SK-N-SH (cell line): ENCODE data around the gene CHMP1A. TPM values are rescaled to one million over a fixed set of nuclear protein-coding genes. Genes with fewer than 3 reads are reported as not detected.

Source experiments
- CTCF ChIA-PET: fragments of 300-600, 350-600 bp; formaldehyde crosslinking; extraction: SDS; loops from one replicate; lab custom pipeline; 2021; lab: Yijun Ruan, JAX
- POLR2A ChIA-PET: fragments of 350-600 bp; sonication (Branson Sonifier 250); formaldehyde crosslinking; extraction: SDS; loops from one replicate; lab custom pipeline; 2020; ENCODE audit warnings: antibody characterized with exemption, inconsistent platforms; lab: Yijun Ruan, JAX
- DNase-seq: peaks from one replicate; pipeline ENCODE4 v3.0.0; 2012
- H2AFZ ChIP-seq: fragments of 200-600 bp; sonication (generic); 2 replicates; pipeline ENCODE4 v1.8.1; 2016; ENCODE audit warnings: antibody characterized with exemption, mild to moderate bottlenecking, low read depth
- H3F3A ChIP-seq: fragments of 200-600 bp; sonication (generic); replicated peaks from 2 replicates; pipeline ENCODE3; 2016; ENCODE audit warnings: antibody characterized with exemption, mild to moderate bottlenecking; ENCODE audit not compliant: insufficient read depth
- H3K27ac ChIP-seq, 2 experiments: fragments of 200-500 bp in 1 of 2; fragments of 200-600 bp in 1 of 2; sonication (Bioruptor generic) in 1 of 2; sonication (generic), shearing (Covaris generic) in 1 of 2; 2 replicates each; pipeline versions ENCODE4 v1.5.1 to v1.6.1; 2014 to 2016; ENCODE audit warnings: low read depth in 2 of 2, inconsistent platforms in 1 of 2, low read length in 1 of 2, mild to moderate bottlenecking in 1 of 2, mixed read lengths in 1 of 2
- H3K27me3 ChIP-seq: fragments of 200-600 bp; sonication (generic), shearing (Covaris generic); 2 replicates; pipeline ENCODE4 v1.6.1; 2016; ENCODE audit warnings: mixed run types; ENCODE audit not compliant: insufficient read depth
- H3K36me3 ChIP-seq, 2 experiments: fragments of 200-500 bp in 1 of 2; fragments of 200-600 bp in 1 of 2; sonication (Bioruptor generic) in 1 of 2; sonication (generic) in 1 of 2; replicated peaks in 1 of 2; 2 replicates each; pipeline versions ENCODE3 to v1.5.1; 2014 to 2016; ENCODE audit warnings: low read length in 1 of 2, mild to moderate bottlenecking in 1 of 2; ENCODE audit not compliant: insufficient read depth in 2 of 2, control insufficient read depth in 1 of 2
- H3K4me1 ChIP-seq, 2 experiments: fragments of 200-500 bp in 1 of 2; fragments of 200-600 bp in 1 of 2; sonication (Bioruptor generic) in 1 of 2; sonication (generic), shearing (Covaris generic) in 1 of 2; 2 replicates each; pipeline versions ENCODE4 v1.5.1 to v1.6.1; 2014 to 2016; ENCODE audit warnings: low read depth in 1 of 2, low read length in 1 of 2, mixed run types in 1 of 2; ENCODE audit not compliant: insufficient read depth in 2 of 2, control insufficient read depth in 1 of 2
- H3K4me2 ChIP-seq: fragments of 200-600 bp; sonication (generic), shearing (Covaris generic); 2 replicates; pipeline ENCODE4 v1.6.1; 2017; ENCODE audit warnings: mixed run types
- H3K4me3 ChIP-seq, 2 experiments: fragments of 200-500 bp in 1 of 2; fragments of 200-600 bp in 1 of 2; sonication (Bioruptor generic) in 1 of 2; sonication (generic), shearing (Covaris generic) in 1 of 2; 2 replicates each; pipeline versions ENCODE4 v1.5.1 to v1.8.1; 2014 to 2016; ENCODE audit warnings: low read depth in 2 of 2, inconsistent platforms in 1 of 2, low read length in 1 of 2, mild to moderate bottlenecking in 1 of 2, mixed read lengths in 1 of 2, moderate library complexity in 1 of 2
- H3K79me2 ChIP-seq: fragments of 200-600 bp; sonication (generic); 2 replicates; pipeline ENCODE4 v1.8.1; 2017; ENCODE audit warnings: mild to moderate bottlenecking; ENCODE audit not compliant: insufficient read depth
- H3K9ac ChIP-seq: fragments of 200-600 bp; sonication (generic); 2 replicates; pipeline ENCODE4 v1.6.1; 2017; ENCODE audit warnings: mixed run types
- H3K9me2 ChIP-seq: fragments of 200-600 bp; sonication (generic); 2 replicates; pipeline ENCODE4 v1.6.1; 2017; ENCODE audit warnings: mixed run types
- H3K9me3 ChIP-seq: fragments of 200-600 bp; sonication (generic); 2 replicates; pipeline ENCODE4 v1.6.1; 2017; ENCODE audit warnings: mixed run types, mild to moderate bottlenecking, moderate library complexity
- H4K20me1 ChIP-seq: fragments of 200-600 bp; sonication (generic); 2 replicates; pipeline ENCODE4 v1.6.1; 2017; ENCODE audit warnings: mild to moderate bottlenecking, mixed run types; ENCODE audit not compliant: insufficient read depth
- ELF1 ChIP-seq: IDR thresholded peaks from 2 replicates; pipeline ENCODE4 v1.4.0; 2012
- EZH2phosphoT487 ChIP-seq: fragments of 200-600 bp; sonication (generic); IDR thresholded peaks from 2 replicates; pipeline ENCODE4 v1.6.1; 2017; ENCODE audit warnings: low read depth, mixed run types, mild to moderate bottlenecking, antibody characterized with exemption, moderate library complexity, borderline replicate concordance
- GATA2 ChIP-seq: sonication (generic); formaldehyde crosslinking; IDR thresholded peaks from 2 replicates; pipeline ENCODE4 v1.5.0; 2020; ENCODE audit warnings: mild to moderate bottlenecking, missing genetic modification reagents
- NFIC ChIP-seq: IDR thresholded peaks from 2 replicates; pipeline ENCODE4 v1.4.0; 2012; ENCODE audit warnings: borderline replicate concordance
- NRF1 ChIP-seq: IDR thresholded peaks from 2 replicates; pipeline ENCODE4 v1.6.1; 2012; ENCODE audit warnings: low read depth, mild to moderate bottlenecking, low read length
- POLR2AphosphoS5 ChIP-seq: IDR thresholded peaks from 2 replicates; pipeline ENCODE4 v1.6.1; 2012; ENCODE audit warnings: low read depth, low read length
- RAD21 ChIP-seq: IDR thresholded peaks from 2 replicates; pipeline ENCODE4 v1.6.1; 2012; ENCODE audit warnings: mild to moderate bottlenecking, low read length
- RXRA ChIP-seq: IDR thresholded peaks from 2 replicates; pipeline ENCODE4 v1.4.0; 2012; ENCODE audit warnings: low read depth, mild to moderate bottlenecking, borderline replicate concordance
- SIN3A ChIP-seq: IDR thresholded peaks from 2 replicates; pipeline ENCODE4 v1.6.1; 2012; ENCODE audit warnings: low read depth, mild to moderate bottlenecking, low read length, moderate library complexity, borderline replicate concordance
- SMC3 ChIP-seq: IDR thresholded peaks from 2 replicates; pipeline ENCODE4 v1.6.1; 2012; ENCODE audit warnings: low read depth, low read length, improper control_type of control experiment
- TAF1 ChIP-seq: IDR thresholded peaks from 2 replicates; pipeline ENCODE4 v1.6.1; 2012; ENCODE audit warnings: low read depth, mild to moderate bottlenecking, low read length, moderate library complexity, borderline replicate concordance
- TCF12 ChIP-seq: IDR thresholded peaks from 2 replicates; pipeline ENCODE4 v1.4.0; 2012
- TEAD4 ChIP-seq: IDR thresholded peaks from 2 replicates; pipeline ENCODE4 v1.4.0; 2012; ENCODE audit warnings: mild to moderate bottlenecking, borderline replicate concordance; ENCODE audit not compliant: insufficient read depth
- WGBS: methylation state at CpG from one replicate; pipeline ENCODE4 v1.1.6; 2017; ENCODE audit warnings: low lambda C conversion rate; 5-methylcytosine and 5-hydroxymethylcytosine counted together
- polyA plus RNA-seq, 3 experiments: library from polyadenylated mRNA; depleted of rRNA; stranded (reverse); fragments of >200 nt; gene quantifications; 2 replicates each; pipeline ENCODE4 v1.2.3, GENCODE V29; 2012
- TF ChIP-seq, protein P1 (sequence below): IDR thresholded peaks from 2 replicates; pipeline ENCODE4 v1.6.1; 2012; ENCODE audit warnings: mild to moderate bottlenecking, low read depth, low read length, moderate library complexity
- TF ChIP-seq, protein P2 (sequence below): fragments of 200-600 bp; sonication (generic); IDR thresholded peaks from 2 replicates; pipeline ENCODE4 v1.6.1; 2017; ENCODE audit warnings: antibody characterized with exemption, mild to moderate bottlenecking, moderate library complexity
- TF ChIP-seq, protein P3 (sequence below): IDR thresholded peaks from 2 replicates; pipeline ENCODE4 v1.4.0; 2012; ENCODE audit warnings: low read depth, borderline replicate concordance
- TF ChIP-seq, protein P4 (sequence below): IDR thresholded peaks from 2 replicates; pipeline ENCODE4 v1.4.0; 2012; ENCODE audit warnings: low read depth

CHMP1A gene
- polyA plus RNA-seq, 1 of the 3 experiments (the other 2 are of a cell fraction) = 138 TPM

DNA sequence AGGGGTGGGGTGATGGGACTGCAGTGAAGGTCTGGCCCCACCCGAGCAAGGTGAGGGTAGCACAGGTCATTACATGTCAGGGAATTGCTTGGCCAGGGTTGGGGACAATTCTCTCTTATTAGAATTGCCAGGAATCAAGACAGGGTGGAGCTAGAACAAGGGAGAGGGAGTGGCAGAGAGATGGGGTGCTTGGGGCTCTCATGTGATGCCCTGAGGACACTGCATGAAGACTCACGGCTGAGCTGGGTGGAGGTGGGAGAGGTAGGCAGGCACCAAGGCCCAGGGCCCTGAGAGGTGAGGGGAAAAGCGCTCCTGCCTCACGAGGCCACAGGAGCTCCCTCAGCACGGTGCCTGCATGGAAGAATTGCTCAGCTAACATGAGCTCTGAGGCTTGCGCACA is 40.5 kb downstream of the CHMP1A start (continued):
- TF ChIP-seq, protein P1, sequence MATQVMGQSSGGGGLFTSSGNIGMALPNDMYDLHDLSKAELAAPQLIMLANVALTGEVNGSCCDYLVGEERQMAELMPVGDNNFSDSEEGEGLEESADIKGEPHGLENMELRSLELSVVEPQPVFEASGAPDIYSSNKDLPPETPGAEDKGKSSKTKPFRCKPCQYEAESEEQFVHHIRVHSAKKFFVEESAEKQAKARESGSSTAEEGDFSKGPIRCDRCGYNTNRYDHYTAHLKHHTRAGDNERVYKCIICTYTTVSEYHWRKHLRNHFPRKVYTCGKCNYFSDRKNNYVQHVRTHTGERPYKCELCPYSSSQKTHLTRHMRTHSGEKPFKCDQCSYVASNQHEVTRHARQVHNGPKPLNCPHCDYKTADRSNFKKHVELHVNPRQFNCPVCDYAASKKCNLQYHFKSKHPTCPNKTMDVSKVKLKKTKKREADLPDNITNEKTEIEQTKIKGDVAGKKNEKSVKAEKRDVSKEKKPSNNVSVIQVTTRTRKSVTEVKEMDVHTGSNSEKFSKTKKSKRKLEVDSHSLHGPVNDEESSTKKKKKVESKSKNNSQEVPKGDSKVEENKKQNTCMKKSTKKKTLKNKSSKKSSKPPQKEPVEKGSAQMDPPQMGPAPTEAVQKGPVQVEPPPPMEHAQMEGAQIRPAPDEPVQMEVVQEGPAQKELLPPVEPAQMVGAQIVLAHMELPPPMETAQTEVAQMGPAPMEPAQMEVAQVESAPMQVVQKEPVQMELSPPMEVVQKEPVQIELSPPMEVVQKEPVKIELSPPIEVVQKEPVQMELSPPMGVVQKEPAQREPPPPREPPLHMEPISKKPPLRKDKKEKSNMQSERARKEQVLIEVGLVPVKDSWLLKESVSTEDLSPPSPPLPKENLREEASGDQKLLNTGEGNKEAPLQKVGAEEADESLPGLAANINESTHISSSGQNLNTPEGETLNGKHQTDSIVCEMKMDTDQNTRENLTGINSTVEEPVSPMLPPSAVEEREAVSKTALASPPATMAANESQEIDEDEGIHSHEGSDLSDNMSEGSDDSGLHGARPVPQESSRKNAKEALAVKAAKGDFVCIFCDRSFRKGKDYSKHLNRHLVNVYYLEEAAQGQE = no peak
- no peak for TF ChIP-seq GATA2
- TF ChIP-seq TCF12 = no peak
- TF ChIP-seq, protein P2, sequence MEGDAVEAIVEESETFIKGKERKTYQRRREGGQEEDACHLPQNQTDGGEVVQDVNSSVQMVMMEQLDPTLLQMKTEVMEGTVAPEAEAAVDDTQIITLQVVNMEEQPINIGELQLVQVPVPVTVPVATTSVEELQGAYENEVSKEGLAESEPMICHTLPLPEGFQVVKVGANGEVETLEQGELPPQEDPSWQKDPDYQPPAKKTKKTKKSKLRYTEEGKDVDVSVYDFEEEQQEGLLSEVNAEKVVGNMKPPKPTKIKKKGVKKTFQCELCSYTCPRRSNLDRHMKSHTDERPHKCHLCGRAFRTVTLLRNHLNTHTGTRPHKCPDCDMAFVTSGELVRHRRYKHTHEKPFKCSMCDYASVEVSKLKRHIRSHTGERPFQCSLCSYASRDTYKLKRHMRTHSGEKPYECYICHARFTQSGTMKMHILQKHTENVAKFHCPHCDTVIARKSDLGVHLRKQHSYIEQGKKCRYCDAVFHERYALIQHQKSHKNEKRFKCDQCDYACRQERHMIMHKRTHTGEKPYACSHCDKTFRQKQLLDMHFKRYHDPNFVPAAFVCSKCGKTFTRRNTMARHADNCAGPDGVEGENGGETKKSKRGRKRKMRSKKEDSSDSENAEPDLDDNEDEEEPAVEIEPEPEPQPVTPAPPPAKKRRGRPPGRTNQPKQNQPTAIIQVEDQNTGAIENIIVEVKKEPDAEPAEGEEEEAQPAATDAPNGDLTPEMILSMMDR = no peak
- no peak for TF ChIP-seq SIN3A
- TF ChIP-seq RXRA = no peak

DNA sequence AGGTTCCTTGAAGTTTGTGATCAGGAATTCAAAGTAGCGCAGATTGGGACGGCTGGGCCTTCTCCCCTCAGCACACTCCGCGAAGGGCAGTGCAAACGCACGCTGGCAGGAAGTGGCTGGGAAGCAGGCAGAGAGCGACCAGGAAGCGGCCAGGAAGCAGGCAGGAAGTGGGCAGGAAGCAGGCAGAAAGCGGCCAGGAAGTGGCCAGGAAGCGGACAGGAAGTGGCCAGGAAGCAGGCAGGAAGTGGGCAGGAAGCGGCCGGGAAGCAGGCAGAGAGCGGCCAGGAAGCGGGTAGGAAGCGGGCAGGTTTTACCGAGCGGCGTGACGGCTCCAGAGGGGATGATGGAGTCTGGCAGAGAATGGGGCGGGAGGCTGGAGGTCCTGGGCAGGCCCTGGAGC is 40.9 kb downstream of the CHMP1A start:
- Histone ChIP-seq H3K4me2 (no peak overlapping the region), H3K36me3 (no peaks in the 10 kb centered on the region), H3K79me2 (no peaks in the 10 kb centered on the region), H3K4me3 (no peak overlapping the region), H3F3A (peaks cover 6% of the 10 kb centered on the region), H3K4me1 (no peaks in the 10 kb centered on the region; a peak in 1 of 4 replicates), H3K9me3 (no peaks in the 10 kb centered on the region), H3K9me2 (no peaks in the 10 kb centered on the region), H2AFZ (no peak overlapping the region), H3K9ac (no peak overlapping the region), H4K20me1 (no peaks in the 10 kb centered on the region), H3K27me3 (no peaks in the 10 kb centered on the region), H3K27ac (no peak overlapping the region)
- CTCF ChIA-PET = interaction anchor here (2.7 to 3.1 kb wide), 2 partner anchors 16 to 84 kb away, joined by 11 to 20 read pairs; no protein-coding TSS in a partner anchor
- DNase-seq = no peak
- POLR2A ChIA-PET = no interaction called here
- WGBS = 88% methylated on average over 20 of the region's 20 CpGs
- TF ChIP-seq ELF1 (no peak), TAF1 (no peak), POLR2AphosphoS5 (no peak), GATA2 (no peak), SMC3 (no peak), NRF1 (no peak), RAD21 (no peak), NFIC (no peak), EZH2phosphoT487 (no peak), TEAD4 (no peak)
- TF ChIP-seq, protein P3, sequence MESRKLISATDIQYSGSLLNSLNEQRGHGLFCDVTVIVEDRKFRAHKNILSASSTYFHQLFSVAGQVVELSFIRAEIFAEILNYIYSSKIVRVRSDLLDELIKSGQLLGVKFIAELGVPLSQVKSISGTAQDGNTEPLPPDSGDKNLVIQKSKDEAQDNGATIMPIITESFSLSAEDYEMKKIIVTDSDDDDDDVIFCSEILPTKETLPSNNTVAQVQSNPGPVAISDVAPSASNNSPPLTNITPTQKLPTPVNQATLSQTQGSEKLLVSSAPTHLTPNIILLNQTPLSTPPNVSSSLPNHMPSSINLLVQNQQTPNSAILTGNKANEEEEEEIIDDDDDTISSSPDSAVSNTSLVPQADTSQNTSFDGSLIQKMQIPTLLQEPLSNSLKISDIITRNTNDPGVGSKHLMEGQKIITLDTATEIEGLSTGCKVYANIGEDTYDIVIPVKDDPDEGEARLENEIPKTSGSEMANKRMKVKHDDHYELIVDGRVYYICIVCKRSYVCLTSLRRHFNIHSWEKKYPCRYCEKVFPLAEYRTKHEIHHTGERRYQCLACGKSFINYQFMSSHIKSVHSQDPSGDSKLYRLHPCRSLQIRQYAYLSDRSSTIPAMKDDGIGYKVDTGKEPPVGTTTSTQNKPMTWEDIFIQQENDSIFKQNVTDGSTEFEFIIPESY = no peak
- TF ChIP-seq, protein P2 = no peak
- TF ChIP-seq, protein P4, sequence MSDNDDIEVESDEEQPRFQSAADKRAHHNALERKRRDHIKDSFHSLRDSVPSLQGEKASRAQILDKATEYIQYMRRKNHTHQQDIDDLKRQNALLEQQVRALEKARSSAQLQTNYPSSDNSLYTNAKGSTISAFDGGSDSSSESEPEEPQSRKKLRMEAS = no peak
- TF ChIP-seq, protein P1 = no peak
